PFSK-1 (cell line): Measurements from ENCODE around the gene HIPK2.

Experiments
- FOXP2 ChIP-seq: optimal IDR thresholded peaks from 2 replicates; pipeline ENCODE3; 2011; ENCODE audit warnings: borderline replicate concordance, control low read depth, inconsistent platforms; ENCODE audit not compliant: insufficient read depth; ENCODE audit errors: extremely low read length, extremely low read depth
- POLR2AphosphoS5 ChIP-seq: IDR thresholded peaks from 2 replicates; pipeline ENCODE4 v1.6.1; 2012; ENCODE audit warnings: low read depth, mild to moderate bottlenecking, control low read depth, low read length, moderate library complexity
- SIN3A ChIP-seq: IDR thresholded peaks from 2 replicates; pipeline ENCODE4 v1.6.1; 2012; ENCODE audit warnings: mild to moderate bottlenecking, low read length, moderate library complexity, borderline replicate concordance; ENCODE audit not compliant: insufficient read depth
- TAF1 ChIP-seq: IDR thresholded peaks from 2 replicates; pipeline ENCODE4 v1.6.1; 2012; ENCODE audit warnings: low read length, control low read depth, borderline replicate concordance; ENCODE audit not compliant: insufficient read depth
- TF ChIP-seq, protein P1 (sequence below), 2 experiments: IDR thresholded peaks; 2 replicates each; pipeline versions ENCODE4 v1.6.1 to v1.8.0; 2011 to 2012; ENCODE audit warnings: low read depth in 2 of 2, low read length in 2 of 2, control low read depth in 1 of 2, inconsistent platforms in 1 of 2, mild to moderate bottlenecking in 1 of 2, moderate library complexity in 1 of 2; ENCODE audit not compliant: insufficient read depth in 1 of 2

The HIPK2 gene

DNA sequence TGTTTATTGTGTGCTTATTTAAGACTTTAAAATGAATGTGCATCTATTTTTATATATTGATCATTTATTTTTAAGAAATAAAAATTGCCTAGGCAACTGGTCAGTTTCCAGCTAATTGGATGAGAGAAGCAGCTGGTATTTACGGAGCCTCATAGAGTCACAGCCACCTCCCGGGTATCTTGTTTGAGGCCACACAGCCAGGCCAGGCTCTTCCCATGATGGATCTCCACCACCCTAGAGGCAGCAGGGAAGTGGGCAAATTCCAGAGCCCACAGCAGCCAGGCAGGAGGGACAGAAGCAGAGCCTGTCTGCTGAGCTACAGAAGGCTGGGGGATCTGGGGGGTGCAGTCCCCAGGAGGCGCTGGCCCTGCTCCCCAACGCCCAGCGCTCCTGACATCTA lies 192.8 kb downstream of the HIPK2 start:
- TF ChIP-seq FOXP2 (no peak), POLR2AphosphoS5 (no peak), SIN3A (no peak), TAF1 (no peak)
- TF ChIP-seq, protein P1, sequence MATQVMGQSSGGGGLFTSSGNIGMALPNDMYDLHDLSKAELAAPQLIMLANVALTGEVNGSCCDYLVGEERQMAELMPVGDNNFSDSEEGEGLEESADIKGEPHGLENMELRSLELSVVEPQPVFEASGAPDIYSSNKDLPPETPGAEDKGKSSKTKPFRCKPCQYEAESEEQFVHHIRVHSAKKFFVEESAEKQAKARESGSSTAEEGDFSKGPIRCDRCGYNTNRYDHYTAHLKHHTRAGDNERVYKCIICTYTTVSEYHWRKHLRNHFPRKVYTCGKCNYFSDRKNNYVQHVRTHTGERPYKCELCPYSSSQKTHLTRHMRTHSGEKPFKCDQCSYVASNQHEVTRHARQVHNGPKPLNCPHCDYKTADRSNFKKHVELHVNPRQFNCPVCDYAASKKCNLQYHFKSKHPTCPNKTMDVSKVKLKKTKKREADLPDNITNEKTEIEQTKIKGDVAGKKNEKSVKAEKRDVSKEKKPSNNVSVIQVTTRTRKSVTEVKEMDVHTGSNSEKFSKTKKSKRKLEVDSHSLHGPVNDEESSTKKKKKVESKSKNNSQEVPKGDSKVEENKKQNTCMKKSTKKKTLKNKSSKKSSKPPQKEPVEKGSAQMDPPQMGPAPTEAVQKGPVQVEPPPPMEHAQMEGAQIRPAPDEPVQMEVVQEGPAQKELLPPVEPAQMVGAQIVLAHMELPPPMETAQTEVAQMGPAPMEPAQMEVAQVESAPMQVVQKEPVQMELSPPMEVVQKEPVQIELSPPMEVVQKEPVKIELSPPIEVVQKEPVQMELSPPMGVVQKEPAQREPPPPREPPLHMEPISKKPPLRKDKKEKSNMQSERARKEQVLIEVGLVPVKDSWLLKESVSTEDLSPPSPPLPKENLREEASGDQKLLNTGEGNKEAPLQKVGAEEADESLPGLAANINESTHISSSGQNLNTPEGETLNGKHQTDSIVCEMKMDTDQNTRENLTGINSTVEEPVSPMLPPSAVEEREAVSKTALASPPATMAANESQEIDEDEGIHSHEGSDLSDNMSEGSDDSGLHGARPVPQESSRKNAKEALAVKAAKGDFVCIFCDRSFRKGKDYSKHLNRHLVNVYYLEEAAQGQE (IDR thresholded peaks at IDR 0.05; ENCODE audit: insufficient read depth in 1 of 2, low read depth in 2 of 2, low read length in 2 of 2), result no peak

DNA sequence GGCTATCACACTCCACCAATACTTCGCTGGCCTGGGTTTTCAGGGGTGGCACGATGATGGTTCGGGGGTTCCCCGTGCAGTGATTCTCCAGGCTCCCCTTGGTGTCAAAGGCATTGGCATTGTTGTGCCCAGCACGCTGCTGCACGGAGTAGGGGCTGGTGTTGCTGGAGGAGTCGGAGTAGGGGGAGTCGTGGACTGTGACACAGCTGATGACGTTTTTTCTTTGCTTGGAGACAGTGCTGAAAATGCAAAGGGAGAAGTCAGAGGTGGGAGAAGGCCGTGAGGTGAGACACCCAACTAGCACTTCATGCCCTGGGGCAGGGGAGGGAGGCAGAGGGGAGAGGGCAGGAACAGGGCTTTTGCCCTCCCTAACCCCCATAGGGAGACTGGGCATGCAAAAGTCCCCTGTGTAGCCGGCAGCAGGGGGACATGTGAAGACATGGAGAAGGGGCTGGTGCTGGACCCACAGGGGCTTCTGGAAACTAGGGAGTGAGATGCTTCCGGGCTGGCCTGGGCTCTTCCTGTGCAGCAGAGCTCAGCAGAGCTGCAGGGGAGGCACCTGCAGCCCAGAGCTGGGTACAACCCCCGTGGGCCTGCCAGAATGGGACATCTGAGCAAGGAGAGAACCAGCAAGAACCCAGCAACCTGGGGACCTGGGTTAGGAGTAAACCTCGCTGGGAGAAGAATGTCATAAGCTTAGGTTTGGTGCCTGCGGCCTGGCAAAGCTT lies 193.8 kb downstream of the HIPK2 start:
- TF ChIP-seq, protein P1 (IDR thresholded peaks at IDR 0.05; ENCODE audit: insufficient read depth in 1 of 2, low read depth in 2 of 2, low read length in 2 of 2), result no peak
- TF ChIP-seq POLR2AphosphoS5 (no peak), SIN3A (no peak), FOXP2 (no peak), TAF1 (no peak)

DNA sequence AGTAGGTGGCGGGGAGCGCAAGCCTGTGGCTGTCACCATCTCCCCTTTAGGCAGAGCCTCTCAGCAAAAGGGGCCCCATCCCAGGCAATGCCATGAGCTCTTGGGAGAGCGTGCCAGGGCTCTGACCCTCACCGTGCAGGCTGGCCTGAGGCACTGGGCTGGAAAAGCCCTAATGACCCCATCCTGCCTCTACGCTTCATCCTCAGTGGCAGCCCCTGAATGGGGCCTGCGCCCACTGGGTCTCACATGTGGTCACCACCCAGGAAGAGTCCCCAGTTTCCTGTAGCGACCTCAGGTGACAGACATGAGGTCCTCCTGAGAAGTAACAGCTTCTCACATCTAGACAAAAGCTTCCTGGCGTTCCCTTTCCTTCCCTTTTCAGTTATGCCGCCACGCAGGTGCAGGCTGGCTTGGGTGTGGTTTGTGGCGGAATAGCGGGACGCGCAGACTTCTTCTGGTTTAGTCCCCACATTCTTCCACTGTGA lies 195.1 kb downstream of the HIPK2 start:
- TF ChIP-seq FOXP2 (no peak), POLR2AphosphoS5 (no peak), TAF1 (no peak), SIN3A (no peak)
- TF ChIP-seq, protein P1 (IDR thresholded peaks at IDR 0.05; ENCODE audit: insufficient read depth in 1 of 2, low read depth in 2 of 2, low read length in 2 of 2), result no peak

DNA sequence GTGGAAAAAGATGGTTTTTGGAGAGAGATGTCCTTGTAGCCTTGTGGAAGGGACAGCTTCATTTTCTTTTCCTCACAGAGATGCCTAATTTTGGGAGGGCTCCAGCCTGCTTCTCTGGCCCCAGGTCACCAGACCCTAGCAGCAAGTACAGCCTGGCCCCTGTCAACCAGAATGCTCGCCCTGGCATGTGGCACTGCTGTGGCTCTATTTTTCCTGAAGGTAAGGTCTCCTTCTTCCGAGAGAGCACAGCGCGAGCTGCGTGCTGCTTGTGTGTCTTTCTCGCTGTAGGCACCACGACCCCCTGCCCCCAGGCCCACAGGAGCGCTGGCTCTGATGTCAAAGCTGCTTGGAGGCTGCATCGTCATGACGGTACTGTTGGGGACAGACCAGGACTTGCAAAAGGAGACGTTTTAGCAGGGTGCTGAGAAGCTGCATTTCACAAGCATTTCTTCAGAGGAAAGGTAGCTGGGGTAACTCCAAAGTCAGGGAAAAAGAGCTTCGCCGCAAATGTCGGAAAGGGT lies 195.6 kb downstream of the HIPK2 start:
- TF ChIP-seq, protein P1 (IDR thresholded peaks at IDR 0.05; ENCODE audit: insufficient read depth in 1 of 2, low read depth in 2 of 2, low read length in 2 of 2), result no peak
- TF ChIP-seq TAF1, result no peak

DNA sequence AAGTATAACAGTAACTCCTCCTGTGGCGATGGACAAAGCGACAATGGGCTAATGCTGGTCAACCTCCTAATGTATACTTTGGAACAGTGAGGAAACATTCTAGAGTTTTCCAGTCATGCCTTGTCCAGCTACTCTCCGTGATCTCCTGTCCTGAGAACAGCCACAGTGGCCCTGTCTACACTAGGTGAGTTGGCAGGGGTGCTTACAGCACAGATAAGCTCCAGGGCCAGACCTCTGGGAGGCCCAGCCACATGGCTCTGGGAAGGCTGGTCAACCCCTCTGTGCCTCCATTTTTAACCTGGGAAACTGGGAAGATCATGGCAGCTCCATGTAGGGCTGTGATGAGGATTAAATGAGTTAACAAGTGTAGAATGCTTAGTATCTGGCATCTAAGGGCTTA lies 197.4 kb downstream of the HIPK2 start:
- TF ChIP-seq TAF1, result no peak
- TF ChIP-seq, protein P1 (IDR thresholded peaks at IDR 0.05; ENCODE audit: insufficient read depth in 1 of 2, low read depth in 2 of 2, low read length in 2 of 2), result no peak
